HepG2 (cell line): ENCODE measurements around the gene DNASE2. TPM values are rescaled to one million over a fixed set of nuclear protein-coding genes. Genes with fewer than 3 reads are reported as not detected.

Experiments
- BRD4 ChIP-seq: sonication (generic); formaldehyde crosslinking; IDR thresholded peaks from 2 replicates; pipeline ENCODE4 v1.4.0; 2020; ENCODE audit warnings: missing genetic modification reagents
- CREB1 ChIP-seq, 2 experiments: fragments of 450-650 bp in 1 of 2; IDR thresholded peaks; 2 replicates each; pipeline ENCODE4 v1.6.1; 2016 to 2017; ENCODE audit warnings: control low read depth in 1 of 2, mild to moderate bottlenecking in 1 of 2, missing compliant biosample characterization in 1 of 2, missing genetic modification characterization in 1 of 2
- ERF ChIP-seq: IDR thresholded peaks from 2 replicates; pipeline ENCODE4 v1.6.1; 2018; ENCODE audit warnings: missing biosample characterization, missing genetic modification reagents
- ETV5 ChIP-seq: IDR thresholded peaks from 2 replicates; pipeline ENCODE4 v1.6.1; 2018; ENCODE audit warnings: missing biosample characterization, missing genetic modification reagents, inconsistent platforms, borderline replicate concordance
- EZH2 ChIP-seq: conservative IDR thresholded peaks from 2 replicates; pipeline ENCODE4 v1.6.1; 2012; ENCODE audit warnings: mild to moderate bottlenecking, low read depth, low read length, moderate library complexity
- HNRNPK ChIP-seq: fragments of 200-400 bp; formaldehyde crosslinking; IDR thresholded peaks from 2 replicates; pipeline ENCODE4 v1.6.1; 2018; ENCODE audit warnings: low read length, low read depth, moderate library complexity, mild to moderate bottlenecking; ENCODE audit not compliant: poor library complexity, severe bottlenecking
- NFE2L2 ChIP-seq: fragments of 150-350 bp; IDR thresholded peaks from 2 replicates; pipeline ENCODE4 v1.6.1; 2014; ENCODE audit warnings: low read length
- NR3C1 ChIP-seq: sonication (generic); formaldehyde crosslinking; IDR thresholded peaks from 2 replicates; pipeline ENCODE4 v1.4.0; 2020; ENCODE audit warnings: missing genetic modification reagents
- POGK ChIP-seq: sonication (generic); formaldehyde crosslinking; conservative IDR thresholded peaks from 2 replicates; pipeline ENCODE4 v1.8.0; 2022; ENCODE audit warnings: mild to moderate bottlenecking, moderate library complexity, missing genetic modification reagents
- PRDM10 ChIP-seq: sonication (generic); formaldehyde crosslinking; IDR thresholded peaks from 2 replicates; pipeline ENCODE4 v1.4.0; 2020; ENCODE audit warnings: low read depth, missing genetic modification reagents
- RORA ChIP-seq: sonication (generic); formaldehyde crosslinking; IDR thresholded peaks from 2 replicates; pipeline ENCODE4 v1.5.0; 2020; ENCODE audit warnings: mild to moderate bottlenecking, missing genetic modification reagents, moderate library complexity
- SMAD9 ChIP-seq: sonication (generic); formaldehyde crosslinking; IDR thresholded peaks from 2 replicates; pipeline ENCODE4 v1.5.1; 2020; ENCODE audit warnings: mild to moderate bottlenecking, missing genetic modification reagents
- SNAPC2 ChIP-seq: sonication (generic); formaldehyde crosslinking; IDR thresholded peaks from 2 replicates; pipeline ENCODE4 v1.8.1; 2022; ENCODE audit warnings: mild to moderate bottlenecking, missing genetic modification reagents
- ZKSCAN5 ChIP-seq: sonication (generic); formaldehyde crosslinking; IDR thresholded peaks from 2 replicates; pipeline ENCODE4 v1.5.1; 2020; ENCODE audit warnings: mild to moderate bottlenecking, missing genetic modification reagents
- ZMYM2 ChIP-seq: sonication (generic); formaldehyde crosslinking; IDR thresholded peaks from 2 replicates; pipeline ENCODE4 v1.8.0; 2022; ENCODE audit warnings: mild to moderate bottlenecking, missing genetic modification reagents
- ZNF225 ChIP-seq: sonication (generic); formaldehyde crosslinking; IDR thresholded peaks from 2 replicates; pipeline ENCODE4 v1.4.0; 2020; ENCODE audit warnings: mild to moderate bottlenecking, missing genetic modification reagents
- ZNF33A ChIP-seq: sonication (generic); formaldehyde crosslinking; IDR thresholded peaks from 2 replicates; pipeline ENCODE4 v1.5.1; 2020; ENCODE audit warnings: missing genetic modification reagents, mild to moderate bottlenecking, moderate library complexity, borderline replicate concordance
- ZNF451 ChIP-seq: sonication (generic); formaldehyde crosslinking; IDR thresholded peaks from 2 replicates; pipeline ENCODE4 v1.5.0; 2020; ENCODE audit warnings: mild to moderate bottlenecking, missing genetic modification reagents
- ZNF564 ChIP-seq: sonication (generic); formaldehyde crosslinking; IDR thresholded peaks from 2 replicates; pipeline ENCODE4 v1.8.1; 2023; ENCODE audit warnings: mild to moderate bottlenecking, missing genetic modification reagents
- ZNF597 ChIP-seq: sonication (generic); formaldehyde crosslinking; IDR thresholded peaks from 2 replicates; pipeline ENCODE4 v1.5.0; 2020; ENCODE audit warnings: missing genetic modification reagents
- ZNF816 ChIP-seq: sonication (generic); formaldehyde crosslinking; IDR thresholded peaks from 2 replicates; pipeline ENCODE4 v1.8.0; 2022; ENCODE audit warnings: missing genetic modification reagents, mild to moderate bottlenecking, borderline replicate concordance
- ZNF879 ChIP-seq: sonication (generic); formaldehyde crosslinking; IDR thresholded peaks from 2 replicates; pipeline ENCODE4 v1.8.1; 2023; ENCODE audit warnings: missing genetic modification reagents
- ZSCAN25 ChIP-seq: sonication (generic); formaldehyde crosslinking; IDR thresholded peaks from 2 replicates; pipeline ENCODE4 v1.8.0; 2022; ENCODE audit warnings: mild to moderate bottlenecking, missing genetic modification reagents
- ZSCAN30 ChIP-seq: sonication (generic); formaldehyde crosslinking; IDR thresholded peaks from 2 replicates; pipeline ENCODE4 v1.5.0; 2020; ENCODE audit warnings: mild to moderate bottlenecking, missing genetic modification reagents
- polyA plus RNA-seq, 8 experiments: library from polyadenylated mRNA; depleted of rRNA in 3 of 8; stranded (reverse) in 7 of 8; unstranded in 1 of 8; fragments of >200 nt; fragmentation: Illumina TruSeq in 4 of 8; extraction: Trizol in 4 of 8; gene quantifications; 2 replicates each; pipeline versions ENCODE4 v1.2.1 to v1.2.3, GENCODE V29; 2011 to 2016; ENCODE audit warnings: low read depth in 4 of 8, missing spikeins in 1 of 8, mixed read lengths in 1 of 8; ENCODE audit not compliant: insufficient read depth in 1 of 8
- total RNA-seq, 5 experiments: library from RNA; depleted of rRNA; stranded (reverse); fragments of >200 nt; fragmentation: Illumina TruSeq; extraction: Trizol; gene quantifications; 2 replicates each; pipeline ENCODE4 v1.2.3, GENCODE V29; 2016; ENCODE audit warnings: low read depth in 1 of 5

DNASE2 gene
- total and polyA plus RNA-seq, 2 of the 13 experiments (the other 11 are each of a cell fraction or from before 2014, with no cell fraction given), result 7.5 to 16.2 TPM

- TF ChIP-seq POGK (CRISPR knock-in tag) (no peak), SMAD9 (no peak), ZNF879 (CRISPR knock-in tag) (no peak), ZNF816 (CRISPR knock-in tag) (no peak), ZSCAN30 (CRISPR knock-in tag) (no peak), ZNF564 (CRISPR knock-in tag) (no peak), PRDM10 (CRISPR knock-in tag) (no peak), RORA (CRISPR knock-in tag) (no peak), ZNF33A (CRISPR knock-in tag) (no peak), ERF (CRISPR knock-in tag) (peak; percentile 81), NFE2L2 (no peak), ZNF451 (CRISPR knock-in tag) (no peak), CREB1 (IDR thresholded peaks at IDR 0.05) (no peak), CREB1 (CRISPR knock-in tag; IDR thresholded peaks at IDR 0.05) (no peak; the same call in 1 of the 2 replicates), ZNF225 (CRISPR knock-in tag) (no peak), HNRNPK (no peak), BRD4 (CRISPR knock-in tag) (0 out of 2 replicates have a peak, but pooled peaks have one; percentile 32), ZKSCAN5 (CRISPR knock-in tag) (no peak), ETV5 (no peak), ZNF597 (no peak), SNAPC2 (CRISPR knock-in tag) (no peak), EZH2 (no peak), NR3C1 (no peak), ZMYM2 (0 out of 2 replicates have a peak, but pooled peaks have one; percentile 41), ZSCAN25 (CRISPR knock-in tag) (0 out of 2 replicates have a peak, but pooled peaks have one; percentile 29)
Measured at GRCh38 chr19:12864721-12865715, 16.2 kb downstream of the DNASE2 start (continued).
